COLO829 (cell line): ENCODE data around the gene NUDT14.

Source experiments
- DNase-seq: peaks from one replicate; pipeline ENCODE4 v3.0.0; 2012; ENCODE audit warnings: low spot score

NUDT14 gene

GRCh38 chr14:105180592-105181548, at the start of gene NUDT14:
Gene NUDT14, minus strand, starts transcription at chr14:105181312. Its CDS starts 103 bp downstream, at chr14:105181209.
- peak; percentile 90 for DNase-seq

- no peak for DNase-seq
Measured at GRCh38 chr14:105229099-105229655, 48.1 kb upstream of the NUDT14 start.

- DNase-seq: no peak
Measured at GRCh38 chr14:105228562-105228961, 47.5 kb upstream of the NUDT14 start.

- no peak for DNase-seq
Measured at GRCh38 chr14:105227346-105227745, 46.2 kb upstream of the NUDT14 start.

GRCh38 chr14:105226198-105226597, 45.1 kb upstream of the NUDT14 start:
- DNase-seq: no peak

GRCh38 chr14:105224845-105225570, 43.9 kb upstream of the NUDT14 start:
- no peak for DNase-seq

- DNase-seq: no peak
Measured at GRCh38 chr14:105223770-105224544, 42.8 kb upstream of the NUDT14 start.

- no peak for DNase-seq
Measured at GRCh38 chr14:105223260-105223659, 42.1 kb upstream of the NUDT14 start.

GRCh38 chr14:105221598-105222178, 40.6 kb upstream of the NUDT14 start:
- DNase-seq: no peak

- no peak for DNase-seq
Measured at GRCh38 chr14:105220699-105221597, 39.8 kb upstream of the NUDT14 start.

- no peak for DNase-seq
Measured at GRCh38 chr14:105219753-105220152, 38.6 kb upstream of the NUDT14 start.

- no peak for DNase-seq
Measured at GRCh38 chr14:105219043-105219612, 38.0 kb upstream of the NUDT14 start.

GRCh38 chr14:105218611-105219010, 37.5 kb upstream of the NUDT14 start:
- no peak for DNase-seq

- DNase-seq: no peak
Measured at GRCh38 chr14:105217774-105218173, 36.7 kb upstream of the NUDT14 start.

- DNase-seq: no peak
Measured at GRCh38 chr14:105216490-105217247, 35.6 kb upstream of the NUDT14 start.

- DNase-seq: no peak
Measured at GRCh38 chr14:105215602-105216001, 34.5 kb upstream of the NUDT14 start.

- DNase-seq: no peak
Measured at GRCh38 chr14:105214324-105214915, 33.3 kb upstream of the NUDT14 start.

GRCh38 chr14:105213361-105213760, 32.2 kb upstream of the NUDT14 start:
- no peak for DNase-seq
